ENCODE results near the gene ANO1. TPM values are rescaled to one million over a fixed set of nuclear protein-coding genes. Genes with fewer than 3 reads are reported as not detected.

Gene ANO1
- total and polyA plus RNA-seq, 2 donors, result 10.4 to 15.0 TPM

DNA sequence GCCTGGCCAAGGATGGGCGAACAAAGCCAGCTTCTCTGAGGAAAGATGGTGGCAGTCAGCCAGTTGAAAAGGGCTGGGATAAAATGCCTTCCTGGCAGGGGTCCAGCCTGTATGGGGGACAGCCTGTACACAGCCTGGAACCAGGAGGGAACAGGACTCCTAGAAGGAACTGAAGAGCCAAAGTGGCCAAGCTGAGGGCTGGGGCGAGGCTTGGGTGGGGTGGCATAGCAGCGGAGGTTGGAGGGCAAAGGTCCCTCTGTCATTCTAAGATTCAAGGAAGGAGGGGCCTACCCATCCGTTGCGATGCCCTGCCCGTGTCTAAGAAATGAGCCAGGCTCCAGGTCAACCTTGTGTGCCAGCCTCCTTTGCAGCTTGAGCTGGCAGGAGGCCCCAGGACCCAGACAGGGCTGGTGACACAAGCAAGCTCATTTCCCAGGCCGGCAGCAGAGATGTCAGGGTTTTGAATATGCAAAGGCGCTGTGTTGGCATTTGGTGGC is 147.6 kb downstream of the ANO1 start:
- no peak for DNase-seq (ENCODE audit: extremely low spot score)
- Histone ChIP-seq H3K36me3 (ENCODE audit: insufficient read depth) (no peaks in the 10 kb centered on the region), H3K4me3 (ENCODE audit: low read depth, low read length) (no peak overlapping the region), H3K27ac (ENCODE audit: low read depth) (no peak overlapping the region), H3K4me1 (ENCODE audit: insufficient read depth) (no peaks in the 10 kb centered on the region)
- 68% methylated on average over 8 of the region's 8 CpGs for WGBS

DNA sequence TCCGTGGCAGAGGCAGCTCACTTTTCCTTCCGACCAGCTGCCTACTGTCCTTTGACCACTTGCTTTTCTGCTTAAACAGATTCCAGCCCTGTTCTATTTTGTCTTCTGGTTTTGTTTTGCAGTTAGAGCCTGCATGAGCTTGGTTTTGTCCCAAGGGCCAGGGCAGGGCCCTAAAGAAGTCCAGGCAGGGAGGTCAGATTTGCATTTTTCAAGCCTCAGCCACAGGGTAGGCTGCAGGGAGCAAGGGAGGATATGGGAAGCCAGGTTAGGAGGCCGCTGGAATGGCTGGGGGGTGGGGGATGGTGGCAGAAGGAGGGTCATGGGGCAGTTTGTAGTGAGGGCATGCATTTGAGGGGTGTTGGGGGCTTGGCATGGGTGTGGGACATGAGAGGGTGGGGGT is 148.1 kb downstream of the ANO1 start:
- Histone ChIP-seq H3K4me1 (ENCODE audit: insufficient read depth) (no peaks in the 10 kb centered on the region), H3K27ac (ENCODE audit: low read depth) (no peak overlapping the region), H3K4me3 (ENCODE audit: low read depth, low read length) (no peak overlapping the region), H3K36me3 (ENCODE audit: insufficient read depth) (no peaks in the 10 kb centered on the region)
- 86% methylated on average over 3 of the region's 3 CpGs for WGBS
- no peak for DNase-seq (ENCODE audit: extremely low spot score)

DNA sequence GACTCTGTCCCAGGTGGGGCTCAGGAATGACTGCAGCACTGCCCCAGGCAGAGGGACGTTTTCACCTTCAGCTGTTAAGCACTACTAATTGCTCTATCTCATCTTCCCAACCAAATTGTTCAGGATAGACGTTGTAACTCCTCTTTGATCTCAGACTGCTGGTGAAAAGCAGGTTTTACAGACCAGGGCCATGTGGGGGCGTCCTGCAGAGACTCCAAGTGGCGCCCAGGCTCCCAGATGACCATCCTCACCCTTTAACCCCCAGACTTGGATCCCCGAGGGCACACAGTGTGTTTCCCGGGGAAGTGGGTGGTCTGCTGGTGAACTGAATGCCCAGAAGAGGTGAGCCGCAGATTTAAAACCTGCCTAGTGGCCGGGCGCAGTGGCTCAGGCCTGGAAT is 148.8 kb downstream of the ANO1 start:
- WGBS, result 55% methylated on average over 9 of the region's 9 CpGs
- Histone ChIP-seq H3K27ac (ENCODE audit: low read depth) (no peak overlapping the region), H3K36me3 (ENCODE audit: insufficient read depth) (no peaks in the 10 kb centered on the region), H3K4me1 (ENCODE audit: insufficient read depth) (no peaks in the 10 kb centered on the region), H3K4me3 (ENCODE audit: low read depth, low read length) (no peak overlapping the region)
- DNase-seq (ENCODE audit: extremely low spot score), result no peak

DNA sequence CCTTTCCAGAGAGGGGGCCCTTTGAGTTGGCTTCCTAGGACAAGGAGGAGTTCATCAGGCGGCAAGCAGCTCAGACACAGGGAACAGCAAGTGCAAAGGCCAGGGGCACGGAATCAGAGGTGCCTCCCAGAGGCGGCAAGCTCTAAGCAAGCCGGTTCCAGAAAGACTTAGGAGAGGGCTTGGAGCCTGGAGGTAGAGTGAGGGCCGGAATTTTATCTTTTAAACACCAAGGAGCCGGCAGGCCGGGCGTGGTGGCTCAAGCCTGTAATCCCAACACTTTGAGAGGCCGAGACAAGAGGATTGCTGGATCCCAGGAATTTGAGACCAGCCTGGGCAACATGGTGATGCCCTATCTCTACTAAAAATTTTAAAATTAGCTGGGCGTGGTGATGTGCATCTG is 151.6 kb downstream of the ANO1 start:
- DNase-seq (ENCODE audit: extremely low spot score), result no peak
- Histone ChIP-seq H3K4me1 (ENCODE audit: insufficient read depth) (no peaks in the 10 kb centered on the region), H3K27ac (ENCODE audit: low read depth) (no peak overlapping the region), H3K36me3 (ENCODE audit: insufficient read depth) (no peaks in the 10 kb centered on the region), H3K4me3 (ENCODE audit: low read depth, low read length) (no peak overlapping the region)
- 90% methylated on average over 10 of the region's 10 CpGs for WGBS

DNA sequence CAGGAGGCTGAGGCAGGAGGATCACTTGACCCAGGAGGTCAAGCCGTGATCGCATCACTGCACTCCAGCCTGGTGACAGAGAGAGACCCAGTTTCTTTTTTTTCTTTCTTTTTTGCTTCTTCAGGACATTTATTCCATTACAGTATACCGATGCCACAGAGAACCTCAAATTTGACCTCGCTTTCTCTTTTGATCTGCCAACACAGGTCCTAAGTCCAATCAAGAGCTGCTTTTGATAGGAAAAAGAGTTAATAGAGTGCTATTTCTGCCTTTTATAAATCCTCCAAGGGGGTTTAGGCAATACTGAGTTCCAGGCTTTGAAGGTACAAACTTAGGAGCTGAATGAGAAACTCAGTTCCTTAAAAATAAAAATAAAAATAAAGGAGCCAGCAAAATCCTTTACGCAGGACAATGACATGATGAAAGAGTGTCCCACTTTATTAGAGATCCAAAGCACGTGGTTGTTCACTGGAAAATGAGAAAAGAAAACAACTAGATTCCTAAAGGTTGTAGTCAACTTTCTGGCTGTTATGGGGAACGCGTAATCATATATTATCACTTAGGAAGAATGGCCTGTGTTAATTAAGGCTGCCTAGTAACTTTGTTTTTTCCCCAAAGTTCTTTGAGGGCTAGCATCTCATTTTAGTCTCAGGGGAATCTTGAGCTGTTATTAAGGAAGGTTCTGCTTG is 152.2 kb downstream of the ANO1 start:
- WGBS, result 86% methylated on average over 8 of the region's 8 CpGs
- Histone ChIP-seq H3K4me3 (ENCODE audit: low read depth, low read length) (no peak overlapping the region), H3K27ac (ENCODE audit: low read depth) (no peak overlapping the region), H3K4me1 (ENCODE audit: insufficient read depth) (no peaks in the 10 kb centered on the region), H3K36me3 (ENCODE audit: insufficient read depth) (no peaks in the 10 kb centered on the region)
- DNase-seq (ENCODE audit: extremely low spot score), result no peak

DNA sequence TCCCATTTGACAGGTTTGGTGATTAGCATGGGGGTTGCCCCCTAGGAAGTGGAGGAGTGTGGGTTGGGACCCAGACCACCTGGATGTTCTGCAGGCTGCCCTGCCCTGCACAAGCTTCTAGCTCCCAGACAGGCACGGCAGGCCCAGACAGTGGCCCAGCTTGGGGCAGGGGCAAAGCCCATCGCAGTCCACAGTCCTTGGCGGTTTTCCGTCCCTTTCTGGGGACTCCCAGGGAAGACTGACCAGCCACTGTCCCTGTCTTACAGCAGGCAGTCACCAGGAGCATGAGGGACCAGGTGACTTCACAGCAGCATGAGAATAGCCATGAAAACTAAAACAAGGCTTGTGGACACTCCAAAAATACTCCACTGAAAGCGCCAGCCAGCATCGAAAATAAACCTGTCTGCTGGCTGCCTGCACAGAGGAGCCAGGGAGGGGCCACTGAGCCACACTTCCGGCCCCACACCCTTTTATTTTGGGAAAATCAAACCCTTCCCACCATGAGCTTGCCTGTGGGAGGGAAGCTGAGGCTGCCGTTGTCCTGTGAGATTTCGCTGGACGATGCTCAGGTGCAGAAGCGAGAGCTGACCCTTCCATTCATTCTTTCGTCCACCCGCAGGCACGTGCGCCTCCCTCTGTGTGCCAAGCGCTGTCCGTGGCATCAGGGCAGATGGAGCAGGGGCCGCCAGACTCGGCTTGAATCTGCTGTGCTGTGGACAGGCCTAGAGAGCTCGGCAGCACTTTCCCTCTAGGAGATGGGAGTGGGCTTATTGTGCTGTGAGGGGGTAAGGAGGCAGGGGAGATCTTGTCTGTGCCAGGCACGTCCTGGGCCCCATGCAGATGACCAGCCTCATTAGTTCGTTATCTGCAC is 153.0 kb downstream of the ANO1 start:
- no peak for DNase-seq (ENCODE audit: extremely low spot score)
- Histone ChIP-seq H3K4me1 (ENCODE audit: insufficient read depth) (no peaks in the 10 kb centered on the region), H3K36me3 (ENCODE audit: insufficient read depth) (no peaks in the 10 kb centered on the region), H3K4me3 (ENCODE audit: low read depth, low read length) (no peak overlapping the region), H3K27ac (ENCODE audit: low read depth) (no peak overlapping the region)
- 78% methylated on average over 22 of the region's 22 CpGs for WGBS

DNA sequence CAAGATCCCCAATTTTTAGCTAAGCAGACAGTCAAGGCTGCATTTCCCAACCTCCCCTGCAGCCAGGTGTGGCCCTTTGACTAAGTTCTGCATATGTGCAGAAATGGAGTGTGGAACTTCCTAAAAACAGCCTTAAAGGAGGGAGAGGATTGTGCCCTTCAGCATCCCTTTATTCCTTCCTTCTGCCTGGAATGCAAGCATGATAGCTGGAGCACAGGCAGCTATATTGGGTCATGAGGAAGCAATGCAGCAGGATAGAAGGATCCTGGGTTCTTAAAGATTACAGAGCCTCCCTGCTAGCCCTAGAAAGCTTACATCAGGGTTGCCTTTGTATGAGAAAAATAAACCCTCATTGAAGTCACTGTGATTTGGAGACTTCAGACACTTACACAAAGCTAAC is 154.9 kb downstream of the ANO1 start:
- no peak for DNase-seq (ENCODE audit: extremely low spot score)
- Histone ChIP-seq H3K4me3 (ENCODE audit: low read depth, low read length) (no peak overlapping the region), H3K27ac (ENCODE audit: low read depth) (no peak overlapping the region), H3K36me3 (ENCODE audit: insufficient read depth) (no peaks in the 10 kb centered on the region), H3K4me1 (ENCODE audit: insufficient read depth) (no peaks in the 10 kb centered on the region)

DNA sequence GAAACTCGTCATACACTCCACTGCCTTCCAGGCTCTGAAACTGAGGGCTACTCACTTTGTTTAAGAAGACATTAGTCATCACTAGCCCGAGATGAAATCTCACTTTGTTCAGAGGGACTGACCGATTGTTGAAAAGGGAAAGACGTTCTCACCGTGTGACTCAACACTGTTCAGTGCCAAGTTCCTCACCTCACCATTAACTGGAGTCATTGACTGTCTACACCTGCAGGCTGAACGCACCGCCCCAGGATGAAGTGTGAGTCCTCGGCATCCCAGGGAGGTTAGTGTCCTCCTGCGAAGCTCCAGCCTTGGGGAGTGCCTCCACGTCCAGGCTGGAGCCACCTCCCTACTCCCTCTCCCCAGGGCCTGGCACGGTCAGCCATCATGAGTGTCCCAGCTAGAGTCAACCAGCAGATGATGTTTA is 155.4 kb downstream of the ANO1 start:
- Histone ChIP-seq H3K27ac (ENCODE audit: low read depth) (no peak overlapping the region), H3K4me1 (ENCODE audit: insufficient read depth) (no peaks in the 10 kb centered on the region), H3K4me3 (ENCODE audit: low read depth, low read length) (no peak overlapping the region), H3K36me3 (ENCODE audit: insufficient read depth) (no peaks in the 10 kb centered on the region)
- DNase-seq (ENCODE audit: extremely low spot score), result no peak
- 70% methylated on average over 11 of the region's 11 CpGs for WGBS

DNA sequence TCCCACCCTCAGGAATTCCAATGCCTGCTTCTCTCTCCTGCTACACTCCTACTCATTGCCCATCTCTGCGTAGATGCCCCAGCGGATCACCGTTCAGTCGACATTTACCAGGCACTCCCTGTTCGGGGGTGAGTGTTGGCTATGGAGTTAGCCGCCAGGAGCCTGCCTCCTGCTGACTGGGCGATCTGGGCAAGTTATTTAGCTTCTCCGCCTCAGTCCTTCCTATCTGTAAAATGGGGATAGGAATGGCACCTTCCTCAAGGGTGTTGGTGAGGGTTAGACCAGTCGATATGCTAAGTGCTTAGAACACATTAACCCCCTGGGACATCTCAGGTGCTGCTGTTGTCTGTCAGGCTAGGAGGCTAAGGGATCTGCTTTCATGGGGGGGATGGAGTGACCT is 155.8 kb downstream of the ANO1 start:
- Histone ChIP-seq H3K4me1 (ENCODE audit: insufficient read depth) (no peaks in the 10 kb centered on the region), H3K4me3 (ENCODE audit: low read depth, low read length) (no peak overlapping the region), H3K27ac (ENCODE audit: low read depth) (no peak overlapping the region), H3K36me3 (ENCODE audit: insufficient read depth) (no peaks in the 10 kb centered on the region)
- no peak for DNase-seq (ENCODE audit: extremely low spot score)
- 93% methylated on average over 9 of the region's 9 CpGs for WGBS

Small RNA genes lying within 50 kb of the gene (small RNA-seq; reads per million reads assigned to genes)
- not detected for gene RNU6-1175P

Other genes with a start within 250 kb of the ANO1 start
- gene FADD, start 125.0 kb downstream of the ANO1 start, total RNA-seq, result 20.1 TPM
- 23.6 TPM for gene FADD, start 125.0 kb downstream of the ANO1 start, polyA plus RNA-seq
- 54.0 TPM for gene PPFIA1, start 192.4 kb downstream of the ANO1 start, total RNA-seq
- 25.5 TPM for gene PPFIA1, start 192.4 kb downstream of the ANO1 start, polyA plus RNA-seq

All from urinary bladder (tissue), 4 donors.